Ovary (tissue), 1 donor: ENCODE measurements around the gene MAGI1.

Experiments used
- EP300 ChIP-seq: sonication (generic); formaldehyde crosslinking; IDR thresholded peaks from one replicate; pipeline ENCODE4 v1.6.1; 2017; ENCODE audit warnings: antibody characterized with exemption
- POLR2A ChIP-seq: fragments of 450-650 bp; IDR thresholded peaks from one replicate; pipeline ENCODE4 v1.6.1; 2017; ENCODE audit warnings: antibody characterized with exemption, mild to moderate bottlenecking, moderate library complexity

GRCh38 chr3:65438612-65439011 lies 600.1 kb downstream of the MAGI1 start:
- no peak for TF ChIP-seq EP300
- no peak for TF ChIP-seq POLR2A
